ENCODE results near the gene ANTKMT. TPM values are rescaled to one million over a fixed set of nuclear protein-coding genes. Genes with fewer than 3 reads are reported as not detected.

The ANTKMT gene
- total and polyA plus RNA-seq, 2 of the 4 experiments (the other 2 are of a cell fraction) = 7.3 to 16.2 TPM

- Histone ChIP-seq H3K14ac (replicated peaks; ENCODE audit: low read depth, low read length) (no peak overlapping the region), H2BK20ac (ENCODE audit: low read depth, low read length) (no peak overlapping the region), H3K4me3 (ENCODE audit: insufficient read depth, low read depth, low read length) (no peak overlapping the region), H3K9me1 (ENCODE audit: insufficient read depth, low read length) (no peaks in the 10 kb centered on the region), H3K4me1 (ENCODE audit: control insufficient read depth, insufficient read depth, low read length) (peaks cover 21% of the 10 kb centered on the region), H3K27me3 (ENCODE audit: control insufficient read depth, insufficient read depth, low read length) (no peaks in the 10 kb centered on the region), H2AK5ac (ENCODE audit: low read depth, low read length) (no peak overlapping the region), H2BK5ac (ENCODE audit: low read depth, low read length, poor library complexity, severe bottlenecking) (no peak overlapping the region), H3K27ac (ENCODE audit: insufficient read depth, low read length) (no peak overlapping the region), H3K36me3 (ENCODE audit: control insufficient read depth, insufficient read depth, low read length) (no peaks in the 10 kb centered on the region), H3K9me3 (ENCODE audit: control insufficient read depth, insufficient read depth, low read length) (no peaks in the 10 kb centered on the region), H3K23ac (ENCODE audit: low read depth, low read length) (no peak overlapping the region), H2AK9ac (replicated peaks; ENCODE audit: low read depth, low read length, poor library complexity) (no peak overlapping the region), H3K9ac (ENCODE audit: low read depth, low read length) (no peak overlapping the region), H4K91ac (ENCODE audit: insufficient read depth, low read depth, low read length) (no peak overlapping the region), H4K20me1 (ENCODE audit: insufficient read depth, low read length) (peaks cover 7% of the 10 kb centered on the region), H2BK15ac (ENCODE audit: low read depth, low read length) (no peak overlapping the region), H2AFZ (replicated peaks; ENCODE audit: low read length, poor library complexity) (peak overlapping the region; percentile 21), H3K79me1 (ENCODE audit: low read depth in 1 of 2, low read length in 2 of 2) (peaks cover 13 to 23% of the 10 kb centered on the region in 2 experiments), H3K4ac (ENCODE audit: low read depth, low read length) (no peak overlapping the region), H3K18ac (ENCODE audit: low read depth, low read length) (no peak overlapping the region), H2BK120ac (ENCODE audit: low read depth, low read length) (no peak overlapping the region), H4K5ac (ENCODE audit: low read depth, low read length) (no peak overlapping the region), H3K4me2 (ENCODE audit: low read depth, low read length) (no peak overlapping the region), H4K8ac (ENCODE audit: low read depth in 2 of 2, low read length in 2 of 2) (no peak overlapping the region), H3K56ac (ENCODE audit: extremely low read depth, insufficient read depth, low read length) (no peak overlapping the region)
- whole genome bisulfite sequencing, 2 experiments (ENCODE audit: extremely low coverage in 2 of 2, insufficient read length in 1 of 2) = 90% methylated on average over 17 of the region's 32 CpGs; no CpG with 5 or more reads in 1 of the 2 experiments
- DNase-seq (no peak), ATAC-seq (ENCODE audit: low read depth) (no peak)
- in situ Hi-C loops (cut with MboI; ENCODE audit: low sequenced_read_pairs) = loop anchor here (25.0 kb wide), 1 partner anchor 345 kb away; the partner anchor contains the start of gene SSTR5
- TF ChIP-seq MAZ (IDR thresholded peaks at IDR 0.05; ENCODE audit: borderline replicate concordance, low read depth, low read length) = no peak
- no peak for TF ChIP-seq BHLHE40 (IDR thresholded peaks at IDR 0.05; ENCODE audit: low read depth, low read length)
- no peak for TF ChIP-seq MXI1 (IDR thresholded peaks at IDR 0.05; ENCODE audit: borderline replicate concordance, low read depth, low read length)
- TF ChIP-seq FOS (IDR thresholded peaks at IDR 0.05; ENCODE audit: low read depth, low read length) = no peak
- TF ChIP-seq USF2 (IDR thresholded peaks at IDR 0.05; ENCODE audit: low read depth, low read length) = no peak
- TF ChIP-seq POLR2A (IDR thresholded peaks at IDR 0.05; ENCODE audit: low read depth, low read length) = no peak
- TF ChIP-seq RCOR1 (IDR thresholded peaks at IDR 0.05; ENCODE audit: insufficient replicate concordance, low read length) = no peak
- TF ChIP-seq CEBPB (IDR thresholded peaks at IDR 0.05; ENCODE audit: low read depth, low read length) = no peak
- TF ChIP-seq CHD1 (IDR thresholded peaks at IDR 0.05; ENCODE audit: low read depth, low read length) = no peak
- no peak for TF ChIP-seq RAD21 (IDR thresholded peaks at IDR 0.05; ENCODE audit: low read length)
- TF ChIP-seq CTCF (conservative IDR thresholded peaks at IDR 0.05; ENCODE audit: low read depth, low read length) = no peak
- TF ChIP-seq MAFK (IDR thresholded peaks at IDR 0.05; ENCODE audit: low read depth, low read length) = no peak
- no peak for TF ChIP-seq SMC3 (IDR thresholded peaks at IDR 0.05; ENCODE audit: low read depth, low read length)
- no peak for TF ChIP-seq NFE2L2 (IDR thresholded peaks at IDR 0.05; ENCODE audit: low read depth, low read length)
- TF ChIP-seq ELK1 (IDR thresholded peaks at IDR 0.05; ENCODE audit: borderline replicate concordance, low read depth, low read length) = no peak
- no TSS peak for BruUV-seq (replicated peaks)
- intact Hi-C loops (cut with micrococcal nuclease) = no loop called here
- dilution Hi-C loops (cut with HindIII; ENCODE audit: low sequenced_read_pairs, unreplicated experiment) = no loop called here
- ChIA-PET POLR2A (ENCODE audit: unreplicated experiment) (no interaction called here), CTCF (no interaction called here)
Measured at GRCh38 chr16:717450-718245, 3.3 kb upstream of the ANTKMT start.

All from IMR-90 (cell line).